ENCODE data around the gene USP8.
"Not testable (repeated sequence)": the region's sequence is repeated elsewhere in the genome, so short reads cannot be mapped to it uniquely, and the experiment has no call there.

The USP8 gene

GRCh38 chr15:50414624-50415023 lies 9.6 kb upstream of the USP8 start:
- FAIRE-seq (no peak), DNase-seq (ENCODE audit: insufficient read length, low spot score) (no peak)
- TF ChIP-seq POLR2AphosphoS5 (IDR thresholded peaks at IDR 0.05; ENCODE audit: low read depth, low read length) (no peak), TAF1 (IDR thresholded peaks at IDR 0.05; ENCODE audit: low read depth, low read length) (no peak), POU2F2 (IDR thresholded peaks at IDR 0.05; ENCODE audit: low read depth, low read length) (no peak), PAX5 (IDR thresholded peaks at IDR 0.05; ENCODE audit: insufficient read depth, low read length, severe bottlenecking) (no peak), SPI1 (IDR thresholded peaks at IDR 0.05; ENCODE audit: low read depth, low read length) (no peak), POLR2A (IDR thresholded peaks at IDR 0.05; ENCODE audit: low read depth, low read length) (no peak)

DNA sequence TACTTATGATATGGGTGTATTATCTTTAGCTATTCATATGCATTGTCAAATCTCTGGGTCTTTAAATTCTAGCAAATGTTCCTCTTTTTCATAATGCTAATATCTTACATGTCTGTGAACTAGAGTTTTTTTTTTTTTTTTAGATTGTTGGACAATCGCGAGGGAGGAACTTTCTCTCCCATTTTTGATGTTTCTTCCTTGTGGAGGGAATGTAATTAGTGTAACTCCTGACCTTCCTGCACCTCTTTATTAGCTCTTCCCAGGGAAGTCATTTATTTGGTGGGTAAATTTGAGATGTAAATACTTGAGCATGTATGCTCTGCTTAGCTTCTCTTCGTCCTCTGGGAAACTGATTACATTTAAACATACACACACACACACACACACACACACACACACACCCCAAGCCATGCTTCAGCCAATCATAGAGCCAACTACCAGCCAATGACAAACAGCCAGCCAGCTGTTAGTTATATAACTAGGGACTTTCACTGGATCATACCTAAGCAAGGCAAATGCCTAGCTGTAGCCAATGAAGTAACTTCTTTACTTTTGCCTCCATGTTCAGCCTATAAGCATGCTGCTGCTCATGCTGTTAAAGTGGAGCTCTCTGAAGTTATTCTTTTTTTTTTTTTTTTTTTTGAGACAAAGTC lies 8.3 kb upstream of the USP8 start:
- DNase-seq (ENCODE audit: insufficient read length, low spot score) (no peak), FAIRE-seq (no peak)
- TF ChIP-seq POLR2A (IDR thresholded peaks at IDR 0.05; ENCODE audit: low read depth, low read length), result no peak
- TF ChIP-seq POU2F2 (IDR thresholded peaks at IDR 0.05; ENCODE audit: low read depth, low read length), result no peak
- TF ChIP-seq SPI1 (IDR thresholded peaks at IDR 0.05; ENCODE audit: low read depth, low read length), result no peak
- no peak for TF ChIP-seq POLR2AphosphoS5 (IDR thresholded peaks at IDR 0.05; ENCODE audit: low read depth, low read length)
- TF ChIP-seq PAX5 (IDR thresholded peaks at IDR 0.05; ENCODE audit: insufficient read depth, low read length, severe bottlenecking), result no peak
- TF ChIP-seq TAF1 (IDR thresholded peaks at IDR 0.05; ENCODE audit: low read depth, low read length), result no peak

DNA sequence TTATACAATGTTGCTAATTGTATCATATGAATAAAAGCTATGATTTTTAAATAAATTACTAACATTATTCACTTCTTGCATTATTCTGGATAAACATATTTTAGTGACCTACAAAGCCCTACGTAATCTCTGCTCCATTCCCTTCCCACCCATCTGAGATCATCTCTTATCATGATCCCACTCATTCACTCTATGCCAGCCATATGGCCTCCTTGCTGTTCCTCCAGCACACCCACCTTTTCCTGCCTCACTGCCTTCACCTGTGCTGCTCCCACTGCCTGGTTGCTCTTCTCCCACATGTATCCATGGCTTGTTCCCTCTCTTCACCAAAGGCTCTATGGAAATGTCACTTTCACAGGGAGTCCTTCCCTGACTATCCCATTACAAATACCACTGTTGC lies 7.3 kb upstream of the USP8 start:
- FAIRE-seq (no peak), DNase-seq (ENCODE audit: insufficient read length, low spot score) (no peak)
- TF ChIP-seq POU2F2 (IDR thresholded peaks at IDR 0.05; ENCODE audit: low read depth, low read length), result no peak
- TF ChIP-seq TAF1 (IDR thresholded peaks at IDR 0.05; ENCODE audit: low read depth, low read length), result no peak
- no peak for TF ChIP-seq POLR2AphosphoS5 (IDR thresholded peaks at IDR 0.05; ENCODE audit: low read depth, low read length)
- TF ChIP-seq SPI1 (IDR thresholded peaks at IDR 0.05; ENCODE audit: low read depth, low read length), result no peak
- TF ChIP-seq PAX5 (IDR thresholded peaks at IDR 0.05; ENCODE audit: insufficient read depth, low read length, severe bottlenecking), result no peak
- TF ChIP-seq POLR2A (IDR thresholded peaks at IDR 0.05; ENCODE audit: low read depth, low read length), result no peak

DNA sequence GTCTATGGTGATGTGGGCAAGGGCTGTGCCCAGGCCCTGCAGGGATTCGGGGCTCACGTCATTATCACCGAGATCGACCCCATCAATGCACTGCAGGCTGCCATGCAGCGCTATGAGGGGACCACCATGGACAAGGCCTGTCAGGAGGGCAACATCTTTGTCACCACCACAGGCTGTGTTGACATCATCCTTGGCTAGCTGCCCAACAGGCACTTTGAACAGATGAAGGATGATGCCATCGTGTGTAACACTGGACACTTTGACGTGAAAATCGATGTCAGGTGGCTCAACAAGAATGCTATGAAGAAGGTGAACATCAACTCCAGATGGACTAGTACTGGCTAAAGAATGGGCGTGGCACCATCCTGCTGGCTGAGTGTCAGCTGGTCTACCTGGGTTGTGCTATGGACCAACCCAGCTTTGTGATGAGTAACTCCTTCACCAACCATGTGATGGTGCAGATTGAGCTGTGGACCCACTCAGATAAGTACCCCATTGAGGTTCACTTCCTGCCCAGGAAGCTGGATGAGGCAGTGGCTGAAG lies 6.1 kb upstream of the USP8 start:
- FAIRE-seq, result no peak
- no peak for TF ChIP-seq PAX5 (IDR thresholded peaks at IDR 0.05; ENCODE audit: insufficient read depth, low read length, severe bottlenecking)
- no peak for TF ChIP-seq SPI1 (IDR thresholded peaks at IDR 0.05; ENCODE audit: low read depth, low read length)
- TF ChIP-seq POU2F2 (IDR thresholded peaks at IDR 0.05; ENCODE audit: low read depth, low read length), result no peak
- TF ChIP-seq POLR2A (IDR thresholded peaks at IDR 0.05; ENCODE audit: low read depth, low read length), result no peak
- TF ChIP-seq POLR2AphosphoS5 (IDR thresholded peaks at IDR 0.05; ENCODE audit: low read depth, low read length), result no peak
- TF ChIP-seq TAF1 (IDR thresholded peaks at IDR 0.05; ENCODE audit: low read depth, low read length), result no peak
- no peak for DNase-seq (ENCODE audit: insufficient read length, low spot score)

DNA sequence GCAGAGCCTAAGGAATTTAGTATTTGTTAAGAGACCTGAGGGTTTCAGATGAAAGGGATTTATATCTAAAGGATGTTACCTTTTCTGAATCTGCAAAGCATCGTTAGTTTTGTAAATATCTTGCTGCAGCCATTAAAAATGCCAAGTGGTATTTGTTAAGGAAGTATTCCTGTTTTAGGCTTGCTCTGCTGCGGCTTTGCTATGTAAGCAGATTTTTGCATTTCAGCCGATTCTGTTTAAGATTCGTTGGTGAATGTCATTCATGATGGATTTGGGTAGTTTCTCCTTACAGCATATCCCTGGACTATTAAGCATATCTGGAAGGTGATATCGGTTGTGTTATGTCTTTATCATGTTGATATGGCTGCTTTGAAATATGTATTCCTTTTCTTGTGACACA lies 1.0 kb downstream of the USP8 start:
- FAIRE-seq, result no peak
- DNase-seq (ENCODE audit: insufficient read length, low spot score), result no peak
- TF ChIP-seq SPI1 (IDR thresholded peaks at IDR 0.05; ENCODE audit: low read depth, low read length) (no peak), POU2F2 (IDR thresholded peaks at IDR 0.05; ENCODE audit: low read depth, low read length) (no peak), PAX5 (IDR thresholded peaks at IDR 0.05; ENCODE audit: insufficient read depth, low read length, severe bottlenecking) (no peak)

DNA sequence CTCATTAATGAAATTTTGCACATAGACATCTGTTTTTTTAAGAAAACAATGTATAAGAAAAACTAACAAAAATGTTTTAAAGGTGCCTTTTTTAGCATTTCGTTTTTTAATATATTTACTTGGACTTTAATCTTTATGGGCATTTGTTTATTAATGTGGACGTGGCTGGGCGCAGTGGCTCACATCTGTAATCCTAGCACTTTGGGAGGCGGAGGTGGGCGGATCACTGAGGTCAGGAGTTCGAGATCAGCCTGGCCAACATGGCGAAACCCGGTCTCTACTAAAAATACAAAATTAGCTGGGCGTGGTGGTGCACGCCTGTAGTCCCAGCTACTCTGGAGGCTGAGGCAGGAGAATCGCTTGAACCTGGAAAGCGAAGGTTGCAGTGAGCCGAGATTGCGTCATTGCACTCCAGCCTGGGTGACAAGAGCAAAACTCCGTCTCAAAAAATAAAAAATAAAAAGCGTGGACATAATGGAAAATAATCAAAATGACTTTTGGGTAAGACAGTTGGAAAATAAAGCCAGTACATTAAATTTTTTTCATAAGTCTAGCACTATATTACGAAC lies 1.6 kb downstream of the USP8 start:
- DNase-seq (ENCODE audit: insufficient read length, low spot score); FAIRE-seq: not testable (repeated sequence)

- TF ChIP-seq SPI1 (IDR thresholded peaks at IDR 0.05; ENCODE audit: low read depth, low read length), result no peak
- no peak for DNase-seq (ENCODE audit: insufficient read length, low spot score)
- FAIRE-seq, result no peak
Observed at GRCh38 chr15:50426428-50426827, 2.2 kb downstream of the USP8 start.

DNA sequence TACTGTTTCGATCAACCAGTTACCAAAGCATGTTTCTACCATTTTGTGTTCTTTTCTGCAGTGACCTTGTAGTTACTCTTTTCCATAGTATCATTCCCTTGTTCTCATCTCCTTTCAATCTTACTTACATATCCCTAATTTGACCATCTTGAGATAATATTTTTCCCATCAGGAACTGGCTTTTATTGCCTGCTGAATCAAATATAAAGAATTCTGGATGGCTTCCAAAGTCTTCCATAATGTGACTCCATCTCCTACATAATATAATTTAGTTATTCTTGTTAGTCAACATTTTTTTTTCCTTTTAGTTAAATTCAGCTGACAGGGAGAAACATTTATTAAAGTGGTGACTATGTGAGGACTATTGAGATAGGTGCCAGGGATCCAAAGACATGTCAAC lies 7.0 kb downstream of the USP8 start:
- TF ChIP-seq POLR2A (IDR thresholded peaks at IDR 0.05; ENCODE audit: low read depth, low read length), result no peak
- no peak for DNase-seq (ENCODE audit: insufficient read length, low spot score)
- no peak for FAIRE-seq

- FAIRE-seq, result no peak
- DNase-seq (ENCODE audit: insufficient read length, low spot score), result no peak
- no peak for TF ChIP-seq PAX5 (IDR thresholded peaks at IDR 0.05; ENCODE audit: insufficient read depth, low read length, severe bottlenecking)
- no peak for TF ChIP-seq POU2F2 (IDR thresholded peaks at IDR 0.05; ENCODE audit: low read depth, low read length)
- no peak for TF ChIP-seq SPI1 (IDR thresholded peaks at IDR 0.05; ENCODE audit: low read depth, low read length)
- TF ChIP-seq POLR2A (IDR thresholded peaks at IDR 0.05; ENCODE audit: low read depth, low read length), result no peak
- TF ChIP-seq POLR2AphosphoS5 (IDR thresholded peaks at IDR 0.05; ENCODE audit: low read depth, low read length), result no peak
- no peak for TF ChIP-seq TAF1 (IDR thresholded peaks at IDR 0.05; ENCODE audit: low read depth, low read length)
Observed at GRCh38 chr15:50432230-50432629, 8.0 kb downstream of the USP8 start.

GRCh38 chr15:50435772-50436171 lies 11.6 kb downstream of the USP8 start:
- no peak for DNase-seq (ENCODE audit: insufficient read length, low spot score)
- FAIRE-seq, result no peak
- TF ChIP-seq SPI1 (IDR thresholded peaks at IDR 0.05; ENCODE audit: low read depth, low read length) (no peak), TAF1 (IDR thresholded peaks at IDR 0.05; ENCODE audit: low read depth, low read length) (no peak), POU2F2 (IDR thresholded peaks at IDR 0.05; ENCODE audit: low read depth, low read length) (no peak), PAX5 (IDR thresholded peaks at IDR 0.05; ENCODE audit: insufficient read depth, low read length, severe bottlenecking) (no peak), POLR2AphosphoS5 (IDR thresholded peaks at IDR 0.05; ENCODE audit: low read depth, low read length) (no peak), POLR2A (IDR thresholded peaks at IDR 0.05; ENCODE audit: low read depth, low read length) (no peak)
